Measurements from ENCODE around the gene SNED1.

The SNED1 gene

GRCh38 chr2:241043581-241043980 lies 45.2 kb downstream of the SNED1 start:
- DNase-seq (ENCODE audit: insufficient read length, low spot score) (no peak), FAIRE-seq (no peak)

GRCh38 chr2:241047253-241048010 lies 49.0 kb downstream of the SNED1 start:
- FAIRE-seq (no peak), DNase-seq (ENCODE audit: insufficient read length, low spot score) (no peak)

- FAIRE-seq, result no peak
- DNase-seq (ENCODE audit: insufficient read length, low spot score), result no peak
These were observed 49.9 kb downstream of the SNED1 start for GRCh38 chr2:241048149-241048948.

GRCh38 chr2:241048949-241049343 lies 50.5 kb downstream of the SNED1 start:
- no peak for FAIRE-seq
- DNase-seq (ENCODE audit: insufficient read length, low spot score), result no peak

- DNase-seq (ENCODE audit: insufficient read length, low spot score), result no peak
- FAIRE-seq, result no peak
These were observed 51.6 kb downstream of the SNED1 start for GRCh38 chr2:241049739-241050623.

GRCh38 chr2:241050624-241051577 lies 52.5 kb downstream of the SNED1 start:
- FAIRE-seq, result no peak
- DNase-seq (ENCODE audit: insufficient read length, low spot score), result no peak

- DNase-seq (ENCODE audit: insufficient read length, low spot score) (no peak), FAIRE-seq (no peak)
These were observed 53.4 kb downstream of the SNED1 start for GRCh38 chr2:241051578-241052487.

- no peak for FAIRE-seq
- no peak for DNase-seq (ENCODE audit: insufficient read length, low spot score)
These were observed 54.4 kb downstream of the SNED1 start for GRCh38 chr2:241052677-241053360.

- DNase-seq (ENCODE audit: insufficient read length, low spot score) (no peak), FAIRE-seq (no peak)
These were observed 55.3 kb downstream of the SNED1 start for GRCh38 chr2:241053576-241054251.

- DNase-seq (ENCODE audit: insufficient read length, low spot score) (no peak), FAIRE-seq (no peak)
These were observed 62.9 kb downstream of the SNED1 start for GRCh38 chr2:241061275-241061674.

- FAIRE-seq (no peak), DNase-seq (ENCODE audit: insufficient read length, low spot score) (no peak)
These were observed 64.1 kb downstream of the SNED1 start for GRCh38 chr2:241062389-241063092.

GRCh38 chr2:241063093-241063551 lies 64.7 kb downstream of the SNED1 start:
- FAIRE-seq (no peak), DNase-seq (ENCODE audit: insufficient read length, low spot score) (no peak)

- no peak for DNase-seq (ENCODE audit: insufficient read length, low spot score)
- FAIRE-seq, result no peak
These were observed 65.2 kb downstream of the SNED1 start for GRCh38 chr2:241063587-241063986.

- DNase-seq (ENCODE audit: insufficient read length, low spot score), result peak; percentile 52
- FAIRE-seq, result no peak
These were observed 65.8 kb downstream of the SNED1 start for GRCh38 chr2:241064008-241064801.

GRCh38 chr2:241064802-241065354 lies 66.5 kb downstream of the SNED1 start:
- DNase-seq (ENCODE audit: insufficient read length, low spot score) (no peak), FAIRE-seq (no peak)

GRCh38 chr2:241065355-241065803 lies 67.0 kb downstream of the SNED1 start:
- FAIRE-seq, result no peak
- DNase-seq (ENCODE audit: insufficient read length, low spot score), result no peak
